Inflammatory macrophage treated with lipopolysaccharide for 1 hour (primary cell): ENCODE measurements around the gene IL10RA.

Experiments used
- DNase-seq, 2 donors: peaks; one replicate each; pipeline ENCODE4 v3.0.0-alpha.2; 2020 to 2022

The IL10RA gene

GRCh38 chr11:118048472-118049370, 62.5 kb downstream of the IL10RA start:
- no peak for DNase-seq

GRCh38 chr11:118049771-118050170, 63.6 kb downstream of the IL10RA start:
- DNase-seq: no peak

- DNase-seq: no peak
These were observed 64.2 kb downstream of the IL10RA start for GRCh38 chr11:118050208-118050891.
